ENCODE data around the gene SLC28A1.

GRCh38 chr15:84922530-84922929 lies 38.1 kb downstream of the SLC28A1 start:
- TF ChIP-seq CTCF (IDR thresholded peaks at IDR 0.05; ENCODE audit: insufficient read depth, low read depth, low read length) (no peak), EZH2 (IDR thresholded peaks at IDR 0.05; ENCODE audit: insufficient read depth, low read length) (no peak)
